ENCODE data around the gene SPATC1L. TPM values are rescaled to one million over a fixed set of nuclear protein-coding genes. Genes with fewer than 3 reads are reported as not detected.

Gene SPATC1L
- total RNA-seq, 1 experiment from 2014 or later, result 6.2 TPM

DNA sequence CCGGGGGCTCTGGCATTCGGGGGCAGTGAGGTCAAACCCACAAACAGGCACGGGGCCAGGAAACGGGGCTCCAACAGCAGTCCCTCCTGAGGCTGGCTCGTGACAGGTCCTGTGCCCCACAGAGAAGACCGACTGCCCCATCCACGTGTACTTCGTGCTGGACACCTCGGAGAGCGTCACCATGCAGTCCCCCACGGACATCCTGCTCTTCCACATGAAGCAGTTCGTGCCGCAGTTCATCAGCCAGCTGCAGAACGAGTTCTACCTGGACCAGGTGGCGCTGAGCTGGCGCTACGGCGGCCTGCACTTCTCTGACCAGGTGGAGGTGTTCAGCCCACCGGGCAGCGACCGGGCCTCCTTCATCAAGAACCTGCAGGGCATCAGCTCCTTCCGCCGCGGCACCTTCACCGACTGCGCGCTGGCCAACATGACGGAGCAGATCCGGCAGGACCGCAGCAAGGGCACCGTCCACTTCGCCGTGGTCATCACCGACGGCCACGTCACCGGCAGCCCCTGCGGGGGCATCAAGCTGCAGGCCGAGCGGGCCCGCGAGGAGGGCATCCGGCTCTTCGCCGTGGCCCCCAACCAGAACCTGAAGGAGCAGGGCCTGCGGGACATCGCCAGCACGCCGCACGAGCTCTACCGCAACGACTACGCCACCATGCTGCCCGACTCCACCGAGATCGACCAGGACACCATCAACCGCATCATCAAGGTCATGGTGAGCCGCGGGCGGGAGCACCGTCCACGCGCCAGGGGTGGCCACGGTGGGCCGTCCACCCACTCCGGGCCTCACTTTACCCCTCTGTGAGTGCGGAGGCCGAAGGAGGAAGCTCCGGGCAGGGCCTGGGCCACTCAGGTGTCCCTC, 72.2 kb downstream of the SPATC1L start:
- no peak for DNase-seq (ENCODE audit: extremely low read depth, low read depth)

DNA sequence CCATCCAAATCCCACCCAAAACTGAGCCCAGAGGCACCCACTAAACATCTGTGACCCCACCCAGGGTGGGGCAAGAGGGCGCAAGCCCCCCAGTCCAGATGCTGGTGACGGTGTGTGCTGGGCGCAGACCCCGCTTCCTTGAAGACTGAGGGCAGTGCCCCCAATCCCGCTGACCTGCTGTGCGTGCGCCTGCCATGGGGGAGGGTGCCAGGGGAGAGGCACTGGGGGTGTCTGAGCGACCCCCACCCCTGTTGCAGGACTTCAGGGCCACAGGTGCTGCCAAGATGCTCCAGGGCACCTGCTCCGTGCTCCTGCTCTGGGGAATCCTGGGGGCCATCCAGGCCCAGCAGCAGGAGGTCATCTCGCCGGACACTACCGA, 73.1 kb downstream of the SPATC1L start:
- no peak for DNase-seq (ENCODE audit: extremely low read depth, low read depth)

Other genes starting within 250 kb of the SPATC1L start
- gene COL6A1, start 202.7 kb downstream of the SPATC1L start, total RNA-seq (2014; rRNA removed; shearing (Covaris generic)), result 41.9 and 42.6 TPM in 2 replicates
- 3.6 and 4.0 TPM in 2 replicates for gene COL6A2, start 86.3 kb downstream of the SPATC1L start, total RNA-seq (2014; rRNA removed; shearing (Covaris generic))
- gene FTCD, start 28.9 kb downstream of the SPATC1L start, total RNA-seq (2014; rRNA removed; shearing (Covaris generic)), result 0.22 TPM in 1 of 2 replicates, not detected in the other
- gene LSS, start 44.3 kb upstream of the SPATC1L start, total RNA-seq (2014; rRNA removed; shearing (Covaris generic)), result 5.3 and 6.0 TPM in 2 replicates
- gene MCM3AP, start 101.2 kb upstream of the SPATC1L start, total RNA-seq (2014; rRNA removed; shearing (Covaris generic)), result 28.9 and 38.8 TPM in 2 replicates
- 20.8 and 23.2 TPM in 2 replicates for gene YBEY, start 101.9 kb upstream of the SPATC1L start, total RNA-seq (2014; rRNA removed; shearing (Covaris generic))
- gene C21orf58, start 139.4 kb upstream of the SPATC1L start, total RNA-seq (2014; rRNA removed; shearing (Covaris generic)), result 4.4 TPM in 2 replicates
- gene PCNT, start 139.7 kb upstream of the SPATC1L start, total RNA-seq (2014; rRNA removed; shearing (Covaris generic)), result 11.1 and 14.1 TPM in 2 replicates

Data from NCI-H460 (cell line).